ENCODE results near the gene LDLRAD3. TPM values are rescaled to one million over a fixed set of nuclear protein-coding genes. Genes with fewer than 3 reads are reported as not detected.

Gene LDLRAD3
- polyA plus RNA-seq, 3 donors, result 7.3 to 14.1 (median 10.4) TPM

- Histone ChIP-seq H4K20me1 (ENCODE audit: insufficient read depth, low read length) (no peaks in the 10 kb centered on the region), H3K9ac (ENCODE audit: insufficient read depth, low read length, poor library complexity, severe bottlenecking) (no peak overlapping the region), H3K4me3 (replicated peaks in 1 of 3; ENCODE audit: low read depth in 2 of 3, low read length in 3 of 3) (no peak overlapping the region), H3K4me2 (replicated peaks; ENCODE audit: extremely low read depth, low read length, poor library complexity, severe bottlenecking) (no peak overlapping the region), H3K4me1 (ENCODE audit: control insufficient read depth in 1 of 2, insufficient read depth in 2 of 2, low read length in 2 of 2) (peaks cover 0 to 6% of the 10 kb centered on the region in 2 donors), H3K27me3 (ENCODE audit: control insufficient read depth in 2 of 2, insufficient read depth in 2 of 2, low read length in 2 of 2) (peaks cover 9 to 14% of the 10 kb centered on the region in 2 donors), H3K27ac (ENCODE audit: low read depth in 1 of 2, low read length in 2 of 2) (no peak overlapping the region), H3K36me3 (replicated peaks in 1 of 2; ENCODE audit: control insufficient read depth in 1 of 2, insufficient read depth in 2 of 2, low read length in 2 of 2) (no peaks in the 10 kb centered on the region), H2AFZ (ENCODE audit: insufficient read depth, low read depth, low read length, poor library complexity, severe bottlenecking) (no peak overlapping the region), H3K79me2 (ENCODE audit: insufficient read depth, low read length) (no peaks in the 10 kb centered on the region), H3K9me3 (replicated peaks in 1 of 2; ENCODE audit: control insufficient read depth in 1 of 2, insufficient read depth in 1 of 2, low read length in 2 of 2) (no peaks in the 10 kb centered on the region)
- H3K36me3 Mint-ChIP-seq, result no peaks in the 10 kb centered on the region
- intact Hi-C loops (cut with micrococcal nuclease), result loop anchor here in 1 of 2 donors (10.0 kb wide), 1 partner anchor 144 kb away; no protein-coding TSS in a partner anchor
- no peak for TF ChIP-seq CTCF (IDR thresholded peaks at IDR 0.05)
- H3K27me3 Mint-ChIP-seq (ENCODE audit: low read depth in 3 of 3), result peaks cover 9 to 19% (median 11%) of the 10 kb centered on the region in 3 donors
- 73% methylated on average over 2 of the region's 4 CpGs for WGBS (ENCODE audit: insufficient coverage)
- peaks cover 2 to 8% (median 3%) of the 10 kb centered on the region in 7 donors for H3K9me3 Mint-ChIP-seq
- H3K4me1 Mint-ChIP-seq, result peaks cover 10% of the 10 kb centered on the region
- DNase-seq, result no peak
- H3K4me3 Mint-ChIP-seq, result no peak overlapping the region
- H3K27ac Mint-ChIP-seq, result no peak overlapping the region
These were observed 304.6 kb downstream of the LDLRAD3 start for GRCh38 chr11:36248436-36248835.

- no CpG with 5 or more reads among the region's 2 CpGs for WGBS (ENCODE audit: insufficient coverage)
- peaks cover 7 to 19% (median 11%) of the 10 kb centered on the region in 3 donors for H3K27me3 Mint-ChIP-seq (ENCODE audit: low read depth in 3 of 3)
These were observed 305.4 kb downstream of the LDLRAD3 start for GRCh38 chr11:36249246-36249645.

More at GRCh38 chr11:36249246-36249645, 305.4 kb downstream of the LDLRAD3 start:
- no peak overlapping the region for H3K27ac ChIP-seq (ENCODE audit: low read depth in 1 of 2, low read length in 2 of 2)
- H3K4me1 ChIP-seq (ENCODE audit: control insufficient read depth in 1 of 2, insufficient read depth in 2 of 2, low read length in 2 of 2), result peaks cover 0 to 6% of the 10 kb centered on the region in 2 donors
- no peak overlapping the region for H2AFZ ChIP-seq (ENCODE audit: insufficient read depth, low read depth, low read length, poor library complexity, severe bottlenecking)
- Mint-ChIP-seq H3K36me3 (no peaks in the 10 kb centered on the region), H3K4me3 (no peak overlapping the region), H3K9me3 (peaks cover 2 to 8% (median 3%) of the 10 kb centered on the region in 7 donors), H3K4me1 (peaks cover 10% of the 10 kb centered on the region), H3K27ac (no peak overlapping the region)
- H3K4me2 ChIP-seq (replicated peaks; ENCODE audit: extremely low read depth, low read length, poor library complexity, severe bottlenecking), result no peak overlapping the region
- H3K9me3 ChIP-seq (replicated peaks in 1 of 2; ENCODE audit: control insufficient read depth in 1 of 2, insufficient read depth in 1 of 2, low read length in 2 of 2), result no peaks in the 10 kb centered on the region
- H4K20me1 ChIP-seq (ENCODE audit: insufficient read depth, low read length), result no peaks in the 10 kb centered on the region
- no peaks in the 10 kb centered on the region for H3K79me2 ChIP-seq (ENCODE audit: insufficient read depth, low read length)
- no peak for TF ChIP-seq CTCF (IDR thresholded peaks at IDR 0.05)
- peaks cover 9 to 14% of the 10 kb centered on the region in 2 donors for H3K27me3 ChIP-seq (ENCODE audit: control insufficient read depth in 2 of 2, insufficient read depth in 2 of 2, low read length in 2 of 2)
- H3K4me3 ChIP-seq (replicated peaks in 1 of 3; ENCODE audit: low read depth in 2 of 3, low read length in 3 of 3), result no peak overlapping the region
- H3K9ac ChIP-seq (ENCODE audit: insufficient read depth, low read length, poor library complexity, severe bottlenecking), result no peak overlapping the region
- no peaks in the 10 kb centered on the region for H3K36me3 ChIP-seq (replicated peaks in 1 of 2; ENCODE audit: control insufficient read depth in 1 of 2, insufficient read depth in 2 of 2, low read length in 2 of 2)
- no peak for DNase-seq
- intact Hi-C loops (cut with micrococcal nuclease), result loop anchor here in 1 of 2 donors (10.0 kb wide), 1 partner anchor 144 kb away; no protein-coding TSS in a partner anchor
